NT2/D1 (cell line): ENCODE data around the gene MX2.

Source experiments
- SUZ12 ChIP-seq: IDR thresholded peaks from 2 replicates; pipeline ENCODE4 v1.6.1; 2011; ENCODE audit not compliant: insufficient read length, insufficient read depth; ENCODE audit errors: extremely low read depth
- YY1 ChIP-seq: IDR thresholded peaks from 2 replicates; pipeline ENCODE4 v1.6.1; 2011; ENCODE audit not compliant: insufficient read length, insufficient read depth
- ZNF274 ChIP-seq: IDR thresholded peaks from 2 replicates; pipeline ENCODE4 v1.6.1; 2011; ENCODE audit warnings: mild to moderate bottlenecking, low read depth, low read length

DNA sequence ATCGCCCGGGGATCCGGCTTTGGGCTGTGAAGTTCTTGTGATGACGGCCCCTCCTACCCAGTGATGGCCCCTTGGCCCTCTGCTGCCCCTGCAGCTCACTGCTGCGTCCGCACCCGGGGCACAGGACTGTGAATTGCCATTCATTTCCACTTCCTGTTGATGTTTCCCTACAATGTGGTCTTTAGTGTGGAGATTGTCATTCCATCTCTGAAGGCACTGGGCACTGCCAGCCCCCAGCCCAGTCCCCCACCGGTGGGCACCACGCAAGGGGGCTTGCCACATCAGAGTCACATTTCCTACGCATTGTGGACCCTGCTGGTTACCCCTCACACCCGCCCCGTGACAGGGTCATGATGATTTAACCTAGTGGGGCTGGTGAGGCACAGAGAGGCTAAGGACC is 2.5 kb upstream of the MX2 start:
- TF ChIP-seq YY1, result no peak
- no peak for TF ChIP-seq SUZ12
- no peak for TF ChIP-seq ZNF274
